GM21390 (cell line): ENCODE data around the gene RASGRP4.
"Not testable (repeated sequence)": the region's sequence is repeated elsewhere in the genome, so short reads cannot be mapped to it uniquely, and the experiment has no call there.

Experiments
- ATAC-seq: cut with Tn5 transposase; IDR thresholded peaks from one replicate; pipeline ENCODE4 v1.9.1; 2021; ENCODE audit not compliant: unreplicated experiment

Gene RASGRP4

GRCh38 chr19:38425810-38426466 is at the start of gene RASGRP4:
RASGRP4 (minus strand) TSS chr19:38426219; CDS start chr19:38426091, 128 bp downstream.
- no peak for ATAC-seq

- no peak for ATAC-seq
Measured at GRCh38 chr19:38475176-38475575, 49.2 kb upstream of the RASGRP4 start.

- ATAC-seq = no peak
Measured at GRCh38 chr19:38473201-38473600, 47.2 kb upstream of the RASGRP4 start.

GRCh38 chr19:38472725-38473124 is 46.7 kb upstream of the RASGRP4 start:
- not testable (repeated sequence) for ATAC-seq

GRCh38 chr19:38470788-38471480 is 44.9 kb upstream of the RASGRP4 start:
- ATAC-seq = no peak

GRCh38 chr19:38469151-38469550 is 43.1 kb upstream of the RASGRP4 start:
- no peak for ATAC-seq

GRCh38 chr19:38467541-38468525 is 41.8 kb upstream of the RASGRP4 start:
- no peak for ATAC-seq

- ATAC-seq = no peak
Measured at GRCh38 chr19:38466050-38466449, 40.0 kb upstream of the RASGRP4 start.

GRCh38 chr19:38464421-38465082 is 38.5 kb upstream of the RASGRP4 start:
- no peak for ATAC-seq

- no peak for ATAC-seq
Measured at GRCh38 chr19:38463365-38463764, 37.3 kb upstream of the RASGRP4 start.

- ATAC-seq = no peak
Measured at GRCh38 chr19:38458991-38459390, 33.0 kb upstream of the RASGRP4 start.

- no peak for ATAC-seq
Measured at GRCh38 chr19:38457690-38458405, 31.8 kb upstream of the RASGRP4 start.

- no peak for ATAC-seq
Measured at GRCh38 chr19:38457202-38457601, 31.2 kb upstream of the RASGRP4 start.

GRCh38 chr19:38455031-38455430 is 29.0 kb upstream of the RASGRP4 start:
- no peak for ATAC-seq

GRCh38 chr19:38453596-38453995 is 27.6 kb upstream of the RASGRP4 start:
- ATAC-seq = no peak

GRCh38 chr19:38452430-38453366 is 26.7 kb upstream of the RASGRP4 start:
- no peak for ATAC-seq

- ATAC-seq = no peak
Measured at GRCh38 chr19:38451629-38452028, 25.6 kb upstream of the RASGRP4 start.

GRCh38 chr19:38451036-38451435 is 25.0 kb upstream of the RASGRP4 start:
- no peak for ATAC-seq

- no peak for ATAC-seq
Measured at GRCh38 chr19:38449518-38449917, 23.5 kb upstream of the RASGRP4 start.
